GM19240 (cell line): ENCODE measurements around the gene EFCAB14.
"Not testable (repeated sequence)": the region's sequence is repeated elsewhere in the genome, so short reads cannot be mapped to it uniquely, and the experiment has no call there.

Source experiments
- DNase-seq: peaks from one replicate; pipeline ENCODE4 v3.0.0; 2011; ENCODE audit warnings: low spot score; ENCODE audit not compliant: insufficient read length

Gene EFCAB14

GRCh38 chr1:46656643-46657042, 62.3 kb downstream of the EFCAB14 start:
- DNase-seq = no peak

GRCh38 chr1:46655848-46656247, 63.1 kb downstream of the EFCAB14 start:
- no peak for DNase-seq

- DNase-seq = not testable (repeated sequence)
These were observed 64.2 kb downstream of the EFCAB14 start for GRCh38 chr1:46654698-46655097.

DNA sequence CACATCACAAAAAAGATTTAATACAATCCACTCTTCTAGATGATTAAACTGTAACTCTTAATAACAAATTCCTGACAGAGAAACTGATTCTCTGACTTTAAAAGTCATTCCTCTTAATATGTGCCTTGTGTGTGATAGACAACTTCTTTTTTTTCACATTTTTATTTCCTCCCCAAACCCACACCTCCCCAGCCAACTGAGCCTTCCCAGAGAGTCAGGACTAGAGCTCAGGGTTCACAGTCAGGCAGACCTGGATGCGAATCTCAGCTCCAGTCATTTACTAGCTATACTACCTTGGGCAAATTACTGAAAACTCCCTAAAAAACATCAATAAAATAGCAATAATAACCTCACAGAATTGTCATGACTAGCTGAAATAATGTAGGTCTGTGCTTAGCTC, 64.9 kb downstream of the EFCAB14 start:
- DNase-seq = no peak

DNA sequence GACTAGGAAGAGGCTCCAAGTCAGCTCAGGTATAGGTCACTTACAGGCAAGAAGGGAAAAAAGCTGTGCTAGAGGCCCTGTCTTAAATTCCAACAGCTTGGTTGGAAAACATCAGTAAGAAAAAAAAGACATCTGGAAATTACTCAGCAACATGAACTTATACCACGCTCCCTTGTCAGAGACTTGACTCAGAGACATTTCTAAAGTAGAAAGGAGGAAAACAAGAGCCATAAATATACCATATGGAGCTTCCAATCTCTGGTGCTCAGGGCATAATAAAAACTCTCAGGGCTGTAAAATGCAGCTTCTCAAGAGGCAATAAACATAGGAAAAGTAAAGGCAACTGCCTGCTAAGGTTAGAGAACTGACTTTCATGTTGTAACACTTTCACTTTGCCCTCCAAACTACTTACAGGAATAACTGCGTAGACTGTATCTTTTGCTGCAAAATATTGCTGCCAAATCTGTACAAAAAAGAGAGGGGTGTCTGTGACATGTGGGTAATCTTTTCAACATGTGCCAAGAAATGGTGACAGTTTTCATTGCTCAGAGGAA, 65.4 kb downstream of the EFCAB14 start:
- DNase-seq = no peak

DNA sequence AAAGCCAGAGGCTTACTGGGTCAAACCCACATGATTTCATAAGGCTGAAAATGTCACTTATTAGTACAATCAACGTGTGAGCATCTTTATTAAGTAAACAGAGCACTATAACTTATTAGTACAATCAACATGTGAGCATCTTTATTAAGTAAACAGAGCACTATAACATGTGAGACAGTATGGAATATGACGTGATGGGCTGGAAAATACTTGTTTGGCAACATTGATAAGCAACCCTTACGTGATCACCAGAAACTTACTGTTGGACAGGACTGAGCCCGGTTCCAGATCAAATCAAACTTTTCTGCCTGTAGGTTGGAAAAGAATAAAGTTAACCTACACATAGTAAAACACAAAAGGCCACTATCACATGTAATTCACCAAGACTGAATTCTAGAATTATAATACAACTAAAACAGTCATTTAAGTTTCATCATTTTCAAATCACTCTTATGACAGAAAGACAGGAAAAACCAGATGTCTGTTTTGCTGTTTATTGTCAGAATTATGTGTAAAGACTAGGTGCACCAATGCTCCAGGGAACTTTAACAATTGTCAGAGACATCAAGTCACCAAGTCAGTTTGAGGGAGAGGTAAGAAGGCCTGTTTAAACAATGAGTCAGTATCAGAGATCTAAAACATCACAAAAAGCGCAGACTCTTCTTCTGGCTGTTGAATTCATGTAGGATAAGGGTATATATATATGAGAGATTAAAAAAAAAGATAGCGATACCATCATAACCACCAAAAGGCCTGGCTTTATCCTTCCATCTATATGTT, 66.4 kb downstream of the EFCAB14 start:
- DNase-seq = no peak

GRCh38 chr1:46651152-46651551, 67.8 kb downstream of the EFCAB14 start:
- not testable (repeated sequence) for DNase-seq

GRCh38 chr1:46650491-46650890, 68.4 kb downstream of the EFCAB14 start:
- DNase-seq = no peak

DNA sequence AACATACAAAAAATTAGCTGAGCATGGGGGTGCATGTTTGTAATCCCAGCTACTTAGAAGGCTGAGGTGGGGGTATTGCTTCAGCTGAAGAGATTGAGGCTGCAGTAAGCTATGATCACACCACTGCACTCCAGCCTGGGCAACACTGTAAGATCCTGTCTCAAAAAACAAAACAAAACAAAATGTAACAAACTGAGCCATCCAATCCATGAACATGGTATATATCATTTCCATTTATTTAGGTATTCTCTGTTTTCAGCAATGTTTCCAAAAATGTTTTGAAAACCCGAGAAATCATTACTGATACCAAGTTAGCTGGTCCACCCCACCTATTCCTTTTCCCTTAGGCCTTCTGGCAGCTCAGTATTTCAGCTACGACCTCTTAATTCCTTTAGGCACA, 69.2 kb downstream of the EFCAB14 start:
- DNase-seq = no peak

DNA sequence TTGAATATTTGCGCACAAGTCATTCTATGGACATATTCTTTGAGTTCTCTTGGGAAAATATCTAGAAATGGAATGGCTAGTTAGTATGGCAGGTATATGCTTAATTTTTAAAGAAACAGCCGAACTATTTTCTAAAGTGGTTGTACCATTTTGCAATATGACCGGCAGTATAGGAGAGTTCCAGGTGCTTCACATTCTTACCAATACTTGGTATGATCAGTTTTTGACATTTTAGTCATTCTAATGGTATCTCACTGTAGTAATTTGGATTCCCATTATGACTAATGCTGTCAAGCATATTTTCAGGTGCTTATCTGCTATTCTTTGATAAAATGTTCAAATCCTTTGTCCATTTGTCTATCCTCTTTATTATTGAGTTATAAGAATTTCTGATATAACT, 71.3 kb downstream of the EFCAB14 start:
- DNase-seq = no peak

DNA sequence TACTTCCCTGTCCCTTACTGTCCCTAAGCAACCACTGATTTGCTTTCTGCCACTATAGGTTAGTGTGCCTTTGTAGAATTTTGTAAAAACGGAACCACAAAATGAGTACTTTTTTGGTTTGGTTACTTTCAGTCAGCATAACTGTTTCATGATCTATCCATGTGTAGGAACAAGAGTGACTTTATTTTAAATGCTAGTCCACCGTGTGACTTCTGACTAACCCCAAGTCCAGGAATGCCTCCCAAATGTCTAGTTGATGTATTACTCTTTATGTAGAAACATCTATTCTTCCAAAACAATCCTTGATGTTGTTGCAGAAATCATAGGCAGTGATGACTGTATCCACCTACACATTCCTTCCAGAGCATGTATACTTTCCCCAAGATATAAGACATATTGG, 72.1 kb downstream of the EFCAB14 start:
- DNase-seq = no peak

GRCh38 chr1:46646331-46646730, 72.6 kb downstream of the EFCAB14 start:
- no peak for DNase-seq

GRCh38 chr1:46645815-46646214, 73.1 kb downstream of the EFCAB14 start:
- no peak for DNase-seq

DNA sequence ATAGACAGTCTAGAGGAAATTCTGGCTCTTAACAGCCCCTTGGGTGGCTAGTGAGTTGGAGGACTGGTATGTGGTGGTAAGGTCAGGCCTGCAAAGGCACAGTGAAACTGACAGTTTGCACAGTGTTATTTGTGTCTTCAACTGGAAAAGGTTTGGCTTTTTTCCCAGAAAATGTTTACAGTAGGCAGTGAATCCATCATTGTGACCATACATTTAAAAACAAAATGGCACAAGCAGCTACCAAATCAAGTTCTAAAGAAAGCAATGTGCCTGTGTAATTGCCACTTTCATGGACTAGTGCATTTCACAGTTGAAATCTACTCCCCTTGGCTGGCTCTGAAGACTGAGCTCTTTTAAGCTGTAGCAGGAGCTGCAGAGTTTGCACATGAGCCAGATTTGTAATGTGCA, 75.5 kb downstream of the EFCAB14 start:
- no peak for DNase-seq

DNA sequence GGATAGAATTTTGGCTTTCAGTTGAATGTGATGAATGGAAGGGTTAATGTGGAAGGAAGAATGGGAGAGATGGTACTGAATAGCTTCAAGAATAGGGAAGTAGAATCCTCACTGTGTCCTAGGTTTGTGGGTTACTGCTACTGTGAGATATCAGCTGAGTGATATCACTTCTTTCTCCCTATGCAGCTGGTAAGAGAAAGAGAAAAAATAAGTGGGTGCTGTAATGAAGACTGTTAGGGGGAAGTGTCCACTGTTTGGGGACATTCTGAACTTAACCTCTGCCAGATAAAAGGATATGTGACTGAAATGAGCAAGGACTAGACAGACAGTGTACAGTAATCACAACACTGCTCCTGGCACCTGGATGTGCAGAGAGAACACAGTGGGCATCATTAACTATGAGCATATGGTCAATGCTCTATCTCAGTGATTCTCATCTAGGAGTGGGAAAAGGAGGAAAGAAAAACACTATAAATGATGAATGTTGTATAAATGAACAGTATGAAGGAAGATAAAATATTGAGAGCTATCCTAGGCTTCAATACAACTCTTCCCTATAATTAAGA, 76.7 kb downstream of the EFCAB14 start:
- DNase-seq = no peak

DNA sequence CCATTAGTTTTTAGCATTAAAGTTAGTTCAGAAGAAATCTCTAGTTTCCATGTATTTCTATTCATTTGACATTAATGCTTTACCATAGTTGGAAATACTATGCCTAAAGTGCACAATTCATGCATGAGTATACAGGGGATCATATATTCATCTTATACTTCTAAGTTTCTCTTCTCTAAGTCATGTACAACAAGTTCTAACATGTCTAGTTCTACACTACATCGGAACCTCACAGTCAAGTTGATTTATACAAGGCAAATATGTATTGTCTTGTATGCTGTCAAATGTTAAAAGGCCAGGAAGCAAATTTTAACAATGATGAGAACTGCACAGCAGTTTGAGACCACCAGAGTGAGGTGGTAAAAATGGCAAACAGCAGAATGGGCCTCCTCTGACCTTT, 79.4 kb downstream of the EFCAB14 start:
- DNase-seq = no peak

DNA sequence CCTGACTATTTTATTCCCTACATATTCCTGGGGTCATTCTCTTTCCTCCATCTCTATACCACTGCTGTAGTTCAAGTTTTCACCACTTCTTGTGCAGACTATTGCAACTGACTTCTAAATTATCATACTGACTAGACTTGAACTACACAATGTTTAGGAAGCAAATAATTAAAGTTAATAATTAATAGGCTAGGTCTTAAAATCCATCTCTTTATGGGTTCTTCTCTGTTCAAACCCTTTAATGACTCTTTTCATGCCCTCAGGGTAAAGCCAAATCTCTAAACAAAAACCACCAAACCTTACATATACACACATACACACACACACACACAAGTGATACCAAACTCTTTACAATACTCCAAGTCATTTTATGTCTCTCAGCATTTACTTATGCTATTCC, 80.0 kb downstream of the EFCAB14 start:
- DNase-seq = no peak

DNA sequence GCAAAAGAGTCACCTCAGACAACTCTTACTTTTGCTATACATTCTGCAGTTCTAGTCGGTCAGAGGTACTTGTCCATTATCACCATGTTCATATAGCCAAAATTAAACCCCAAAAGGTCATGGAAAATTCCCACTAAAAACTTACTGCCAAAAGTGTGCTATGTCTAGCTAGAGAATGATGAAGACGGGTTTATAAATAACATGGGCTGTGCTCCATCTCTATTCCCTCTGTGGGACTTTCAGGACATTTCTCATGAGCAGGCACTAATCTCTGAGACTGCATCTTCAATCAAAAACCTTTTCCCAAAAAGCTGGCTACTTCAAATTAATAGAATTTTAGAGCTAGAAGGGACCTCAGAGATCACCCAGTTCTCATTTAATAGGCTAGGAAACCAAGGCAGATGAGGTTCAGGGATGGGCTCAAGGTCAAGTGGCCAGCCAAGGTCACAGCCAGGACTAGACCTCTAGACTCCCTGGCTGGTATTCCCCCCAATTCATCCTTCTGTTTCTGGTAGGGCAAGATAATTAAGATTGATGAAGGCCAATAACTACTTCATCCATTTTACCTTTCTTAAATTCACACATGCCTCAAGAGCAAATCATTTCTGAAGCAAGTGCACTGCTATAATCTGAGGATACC, 81.3 kb downstream of the EFCAB14 start:
- DNase-seq = no peak

DNA sequence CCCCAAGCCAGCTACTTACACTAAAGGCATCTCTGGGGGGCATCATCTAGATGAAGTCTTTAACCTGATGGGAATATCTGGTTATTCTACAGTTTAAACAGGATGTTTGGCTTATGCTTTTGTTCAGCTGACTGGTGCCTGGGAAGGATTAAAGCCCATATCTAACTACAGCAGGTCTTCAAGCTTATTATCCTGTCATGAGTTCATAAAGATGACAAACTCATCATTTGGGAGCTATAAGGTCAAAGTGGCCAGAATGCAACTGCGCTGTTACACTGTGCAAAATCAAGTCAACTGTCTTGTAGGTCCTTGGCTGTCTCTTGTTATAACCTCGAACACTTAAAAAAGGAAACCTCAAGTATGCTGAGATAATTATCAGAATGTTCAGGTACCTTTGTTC, 83.7 kb downstream of the EFCAB14 start:
- DNase-seq = no peak

DNA sequence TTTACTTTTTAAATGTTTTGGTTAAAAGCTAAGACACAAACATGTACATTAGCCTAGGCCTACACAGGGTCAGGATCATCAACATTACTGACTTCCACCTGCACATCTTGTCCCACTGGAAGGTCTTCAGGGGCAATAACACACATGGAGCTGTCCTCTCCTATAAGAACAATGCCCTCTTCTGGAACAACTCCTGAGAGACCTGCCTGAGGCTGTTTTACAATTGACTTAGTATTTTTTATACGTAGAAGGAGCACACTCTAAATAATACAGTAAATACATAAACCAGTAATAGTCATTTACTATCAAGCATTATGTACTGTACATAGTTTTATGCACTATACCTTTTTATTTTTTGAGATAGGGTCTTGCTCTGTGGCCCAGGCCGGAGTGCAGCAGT, 88.2 kb downstream of the EFCAB14 start:
- no peak for DNase-seq
